ENCODE data around the gene KIAA0232. TPM values are rescaled to one million over a fixed set of nuclear protein-coding genes. Genes with fewer than 3 reads are reported as not detected.
A peak's percentile ranks its signal among the peaks of the same experiment; 100 is the strongest.

The KIAA0232 gene
- total and polyA plus RNA-seq, 2 of the 8 experiments (the other 6 are each of a cell fraction or from before 2014, with no cell fraction given), result 5.6 to 23.3 TPM

- H3K27me3 ChIP-seq (replicated peaks in 1 of 4; ENCODE audit: control insufficient read depth in 3 of 4, extremely low read depth in 1 of 4, insufficient read depth in 3 of 4, low read length in 3 of 4), result no peaks in the 10 kb centered on the region
- H3K14ac ChIP-seq (ENCODE audit: insufficient read length), result no peak overlapping the region
- H2BK120ac ChIP-seq (replicated peaks; ENCODE audit: low read depth, low read length), result no peak overlapping the region
- peaks cover 0 to 2% (median 0%) of the 10 kb centered on the region in 4 experiments; a peak in 1 of 7 replicates for H3K4me1 ChIP-seq (replicated peaks in 1 of 4; ENCODE audit: control insufficient read depth in 3 of 4, insufficient read depth in 4 of 4, low read length in 3 of 4)
- 90% methylated on average over 6 of the region's 6 CpGs; no CpG with 5 or more reads in 1 of the 2 experiments for WGBS, 2 experiments (ENCODE audit: extremely low coverage in 1 of 2, insufficient coverage in 1 of 2, insufficient read length in 1 of 2, insufficient replicate concordance in 2 of 2, low coverage in 1 of 2, low lambda C conversion rate in 2 of 2, missing lambda C conversion rate in 1 of 2)
- H2BK15ac ChIP-seq (ENCODE audit: low read length), result no peak overlapping the region
- H4K5ac ChIP-seq (ENCODE audit: insufficient read length, low read depth, low read length), result no peak overlapping the region
- ChIA-PET CTCF (ENCODE audit: partially characterized antibody) (interaction anchor here (0.7 kb wide), 1 partner anchor 14 kb away, joined by 3 read pairs; no protein-coding TSS in a partner anchor), POLR2A (ENCODE audit: partially characterized antibody) (no interaction called here)
- no peak for DNase-seq (ENCODE audit: low read depth in 1 of 2, low spot score in 2 of 2)
- H3K79me1 ChIP-seq (ENCODE audit: low read depth, low read length), result no peaks in the 10 kb centered on the region
- no peak overlapping the region for H3K56ac ChIP-seq (replicated peaks; ENCODE audit: insufficient read length, low read depth, low read length)
- H3K23ac ChIP-seq (ENCODE audit: insufficient read length), result no peak overlapping the region
- no peak overlapping the region for H3K18ac ChIP-seq (ENCODE audit: extremely low read depth, low read length)
- no peak overlapping the region for H3K4me3 ChIP-seq (ENCODE audit: extremely low read depth in 1 of 4, insufficient read depth in 2 of 4, low read depth in 3 of 4, low read length in 4 of 4)
- H3K36me3 ChIP-seq (ENCODE audit: control insufficient read depth in 2 of 4, insufficient read depth in 4 of 4, low read length in 3 of 4), result no peaks in the 10 kb centered on the region
- no peaks in the 10 kb centered on the region for H3K9me3 ChIP-seq (ENCODE audit: insufficient read depth in 2 of 2, low read depth in 1 of 2, low read length in 1 of 2)
- no peak overlapping the region for H3K27ac ChIP-seq (ENCODE audit: low read depth, low read length)
- no peak overlapping the region for H2BK20ac ChIP-seq (ENCODE audit: low read length)
- no peak overlapping the region for H3K4ac ChIP-seq (replicated peaks; ENCODE audit: insufficient read length, low read depth, low read length)
- TF ChIP-seq E2F6 (IDR thresholded peaks at IDR 0.05) (no peak), CEBPB (IDR thresholded peaks at IDR 0.05; ENCODE audit: low read depth, low read length) (peak; percentile 57), SUZ12 (IDR thresholded peaks at IDR 0.05; ENCODE audit: low read length) (no peak)
- H2AFZ ChIP-seq (ENCODE audit: low read length), result no peak overlapping the region
- peak overlapping the region; percentile 25; the same call in 1 of the 2 replicates for H4K8ac ChIP-seq (ENCODE audit: extremely low read depth, insufficient read depth, low read length)
- no peak overlapping the region for H2AK5ac ChIP-seq (ENCODE audit: low read depth, low read length)
- H3K9ac ChIP-seq (replicated peaks in 1 of 4; ENCODE audit: extremely low read depth in 1 of 4, low read depth in 3 of 4, low read length in 3 of 4), result no peak overlapping the region
- no peak overlapping the region for H3K4me2 ChIP-seq (ENCODE audit: insufficient read depth in 1 of 2, low read depth in 2 of 2, low read length in 2 of 2)
- no peak for FAIRE-seq
- no peak overlapping the region for H2BK12ac ChIP-seq (ENCODE audit: low read depth, low read length)
- no peak overlapping the region for H2BK5ac ChIP-seq (ENCODE audit: low read depth, low read length)
- peaks cover 2 to 10% of the 10 kb centered on the region in 2 experiments for H4K20me1 ChIP-seq (replicated peaks in 1 of 2; ENCODE audit: control insufficient read depth in 1 of 2, insufficient read depth in 2 of 2, low read length in 2 of 2)
- no peaks in the 10 kb centered on the region for H3K23me2 ChIP-seq (ENCODE audit: low read depth, low read length)
- peaks cover 0 to 56% of the 10 kb centered on the region in 2 experiments; a peak in 2 of 4 replicates for H3K79me2 ChIP-seq (ENCODE audit: control insufficient read depth in 1 of 2, insufficient read depth in 2 of 2, low read length in 2 of 2)
- H4K91ac ChIP-seq (replicated peaks; ENCODE audit: insufficient read length, low read length), result no peak overlapping the region
Measured at GRCh38 chr4:6811165-6811564, 28.6 kb downstream of the KIAA0232 start.

Measured in H1 (cell line).